NB4 (cell line): Measurements from ENCODE around the gene KCNRG.

Experiments
- CTCF ChIP-seq: IDR thresholded peaks from one replicate; pipeline ENCODE4 v1.5.1; 2012; ENCODE audit warnings: low read depth, low read length
- MYC ChIP-seq: IDR thresholded peaks from 2 replicates; pipeline ENCODE4 v1.6.1; 2011; ENCODE audit warnings: low read depth, low read length
- POLR2A ChIP-seq: IDR thresholded peaks from 2 replicates; pipeline ENCODE4 v1.6.1; 2011; ENCODE audit warnings: mild to moderate bottlenecking; ENCODE audit not compliant: insufficient read length; ENCODE audit errors: extremely low read depth

- TF ChIP-seq CTCF (no peak), POLR2A (no peak), MYC (no peak)
Observed at GRCh38 chr13:50015258-50015657, at the start of gene KCNRG.
